ENCODE results near the gene HEXB.

GRCh38 chr5:74660873-74661272 is 24.2 kb upstream of the HEXB start:
- TF ChIP-seq RAD21 (IDR thresholded peaks at IDR 0.05; ENCODE audit: low read depth) (no peak), EP300 (IDR thresholded peaks at IDR 0.05; ENCODE audit: borderline replicate concordance) (no peak), MAX (IDR thresholded peaks at IDR 0.05) (no peak), CEBPB (IDR thresholded peaks at IDR 0.05) (no peak), NFIC (IDR thresholded peaks at IDR 0.05) (no peak), FOXM1 (IDR thresholded peaks at IDR 0.05; ENCODE audit: borderline replicate concordance, low read depth) (no peak), ZBTB7A (IDR thresholded peaks at IDR 0.05; ENCODE audit: low read depth) (no peak), EGR1 (IDR thresholded peaks at IDR 0.05) (no peak), YY1 (IDR thresholded peaks at IDR 0.05; ENCODE audit: low read depth) (no peak), CREB1 (IDR thresholded peaks at IDR 0.05; ENCODE audit: low read depth) (no peak), TCF12 (IDR thresholded peaks at IDR 0.05; ENCODE audit: low read depth) (no peak)
- TF ChIP-seq, protein P1, sequence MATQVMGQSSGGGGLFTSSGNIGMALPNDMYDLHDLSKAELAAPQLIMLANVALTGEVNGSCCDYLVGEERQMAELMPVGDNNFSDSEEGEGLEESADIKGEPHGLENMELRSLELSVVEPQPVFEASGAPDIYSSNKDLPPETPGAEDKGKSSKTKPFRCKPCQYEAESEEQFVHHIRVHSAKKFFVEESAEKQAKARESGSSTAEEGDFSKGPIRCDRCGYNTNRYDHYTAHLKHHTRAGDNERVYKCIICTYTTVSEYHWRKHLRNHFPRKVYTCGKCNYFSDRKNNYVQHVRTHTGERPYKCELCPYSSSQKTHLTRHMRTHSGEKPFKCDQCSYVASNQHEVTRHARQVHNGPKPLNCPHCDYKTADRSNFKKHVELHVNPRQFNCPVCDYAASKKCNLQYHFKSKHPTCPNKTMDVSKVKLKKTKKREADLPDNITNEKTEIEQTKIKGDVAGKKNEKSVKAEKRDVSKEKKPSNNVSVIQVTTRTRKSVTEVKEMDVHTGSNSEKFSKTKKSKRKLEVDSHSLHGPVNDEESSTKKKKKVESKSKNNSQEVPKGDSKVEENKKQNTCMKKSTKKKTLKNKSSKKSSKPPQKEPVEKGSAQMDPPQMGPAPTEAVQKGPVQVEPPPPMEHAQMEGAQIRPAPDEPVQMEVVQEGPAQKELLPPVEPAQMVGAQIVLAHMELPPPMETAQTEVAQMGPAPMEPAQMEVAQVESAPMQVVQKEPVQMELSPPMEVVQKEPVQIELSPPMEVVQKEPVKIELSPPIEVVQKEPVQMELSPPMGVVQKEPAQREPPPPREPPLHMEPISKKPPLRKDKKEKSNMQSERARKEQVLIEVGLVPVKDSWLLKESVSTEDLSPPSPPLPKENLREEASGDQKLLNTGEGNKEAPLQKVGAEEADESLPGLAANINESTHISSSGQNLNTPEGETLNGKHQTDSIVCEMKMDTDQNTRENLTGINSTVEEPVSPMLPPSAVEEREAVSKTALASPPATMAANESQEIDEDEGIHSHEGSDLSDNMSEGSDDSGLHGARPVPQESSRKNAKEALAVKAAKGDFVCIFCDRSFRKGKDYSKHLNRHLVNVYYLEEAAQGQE (IDR thresholded peaks at IDR 0.05; ENCODE audit: low read depth) = no peak
